DOHH2 (cell line): ENCODE results near the gene KCNIP3.

Source experiments
- EZH2phosphoT487 ChIP-seq: fragments of 200-600 bp; sonication (generic); IDR thresholded peaks from 2 replicates; pipeline ENCODE4 v1.6.1; 2017; ENCODE audit warnings: borderline replicate concordance, mild to moderate bottlenecking, antibody characterized with exemption, low read length, moderate library complexity, mixed read lengths
- TF ChIP-seq, protein P1 (sequence below): fragments of 200-600 bp; sonication (generic); IDR thresholded peaks from one replicate; pipeline ENCODE4 v1.5.1; 2014; ENCODE audit warnings: antibody characterized with exemption, mild to moderate bottlenecking, low read depth, low read length; ENCODE audit not compliant: poor library complexity, severe bottlenecking

- TF ChIP-seq, protein P1, sequence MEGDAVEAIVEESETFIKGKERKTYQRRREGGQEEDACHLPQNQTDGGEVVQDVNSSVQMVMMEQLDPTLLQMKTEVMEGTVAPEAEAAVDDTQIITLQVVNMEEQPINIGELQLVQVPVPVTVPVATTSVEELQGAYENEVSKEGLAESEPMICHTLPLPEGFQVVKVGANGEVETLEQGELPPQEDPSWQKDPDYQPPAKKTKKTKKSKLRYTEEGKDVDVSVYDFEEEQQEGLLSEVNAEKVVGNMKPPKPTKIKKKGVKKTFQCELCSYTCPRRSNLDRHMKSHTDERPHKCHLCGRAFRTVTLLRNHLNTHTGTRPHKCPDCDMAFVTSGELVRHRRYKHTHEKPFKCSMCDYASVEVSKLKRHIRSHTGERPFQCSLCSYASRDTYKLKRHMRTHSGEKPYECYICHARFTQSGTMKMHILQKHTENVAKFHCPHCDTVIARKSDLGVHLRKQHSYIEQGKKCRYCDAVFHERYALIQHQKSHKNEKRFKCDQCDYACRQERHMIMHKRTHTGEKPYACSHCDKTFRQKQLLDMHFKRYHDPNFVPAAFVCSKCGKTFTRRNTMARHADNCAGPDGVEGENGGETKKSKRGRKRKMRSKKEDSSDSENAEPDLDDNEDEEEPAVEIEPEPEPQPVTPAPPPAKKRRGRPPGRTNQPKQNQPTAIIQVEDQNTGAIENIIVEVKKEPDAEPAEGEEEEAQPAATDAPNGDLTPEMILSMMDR = no peak
- no peak for TF ChIP-seq EZH2phosphoT487
These were observed 88.9 kb downstream of the KCNIP3 start for GRCh38 chr2:95386031-95386430.
